Fibroblast of lung (primary cell): Measurements from ENCODE around the gene ZFP57. TPM values are rescaled to one million over a fixed set of nuclear protein-coding genes. Genes with fewer than 3 reads are reported as not detected.

Experiments
- DNase-seq, 2 donors: peaks; one replicate each; pipeline versions ENCODE4 v3.0.0 to v3.0.0-alpha.2; 2010; ENCODE audit warnings: low read depth in 2 of 2
- H2AFZ ChIP-seq: 2 replicates; pipeline ENCODE4 v1.5.1; 2012; ENCODE audit warnings: low read length, control low read depth, inconsistent platforms
- H3K27ac ChIP-seq: 2 replicates; pipeline ENCODE4 v1.5.1; 2011; ENCODE audit warnings: low read length, control low read depth; ENCODE audit not compliant: insufficient read depth
- H3K27me3 ChIP-seq: 2 replicates; pipeline ENCODE4 v1.5.1; 2011; ENCODE audit warnings: mild to moderate bottlenecking, low read length; ENCODE audit not compliant: control insufficient read depth, insufficient read depth
- H3K36me3 ChIP-seq: 2 replicates; pipeline ENCODE4 v1.5.1; 2011; ENCODE audit warnings: low read length; ENCODE audit not compliant: control insufficient read depth, insufficient read depth
- H3K4me1 ChIP-seq: 2 replicates; pipeline ENCODE4 v1.5.1; 2011; ENCODE audit warnings: low read length; ENCODE audit not compliant: control insufficient read depth, insufficient read depth; ENCODE audit errors: extremely low read depth
- H3K4me2 ChIP-seq: 2 replicates; pipeline ENCODE4 v1.5.1; 2011; ENCODE audit warnings: low read length, control low read depth; ENCODE audit not compliant: insufficient read depth; ENCODE audit errors: extremely low read depth
- H3K4me3 ChIP-seq, 4 experiments: fragments of 200-600 bp in 1 of 4; sonication (generic) in 1 of 4; replicated peaks in 1 of 4; 2 replicates each; pipeline ENCODE4 v1.5.1; 2011 to 2016; ENCODE audit warnings: low read length in 4 of 4, low read depth in 3 of 4, mild to moderate bottlenecking in 3 of 4, control low read depth in 2 of 4, inconsistent platforms in 1 of 4, mixed read lengths in 1 of 4; ENCODE audit not compliant: insufficient read depth in 1 of 4; ENCODE audit errors: control extremely low read depth in 1 of 4
- H3K79me2 ChIP-seq: 2 replicates; pipeline ENCODE4 v1.5.1; 2012; ENCODE audit warnings: mild to moderate bottlenecking, low read length, inconsistent platforms; ENCODE audit not compliant: control insufficient read depth, insufficient read depth
- H3K9ac ChIP-seq: 2 replicates; pipeline ENCODE4 v1.5.1; 2011; ENCODE audit warnings: mild to moderate bottlenecking, low read length, control low read depth; ENCODE audit not compliant: insufficient read depth
- H3K9me3 ChIP-seq: 2 replicates; pipeline ENCODE4 v1.5.1; 2012; ENCODE audit warnings: low read depth, low read length; ENCODE audit not compliant: control insufficient read depth, insufficient read depth
- H4K20me1 ChIP-seq: 2 replicates; pipeline ENCODE4 v1.5.1; 2011; ENCODE audit warnings: low read length; ENCODE audit not compliant: control insufficient read depth, insufficient read depth; ENCODE audit errors: extremely low read depth
- CTCF ChIP-seq, 2 donors: IDR thresholded peaks in 1 of 2; conservative IDR thresholded peaks in 1 of 2; 1 replicate in 1 of 2; 2 replicates in 1 of 2; pipeline ENCODE4 v1.5.1; 2011 to 2012; ENCODE audit warnings: low read length in 2 of 2, control low read depth in 1 of 2, inconsistent platforms in 1 of 2, low read depth in 1 of 2, mild to moderate bottlenecking in 1 of 2
- EZH2 ChIP-seq: IDR thresholded peaks from 2 replicates; pipeline ENCODE4 v1.5.1; 2012; ENCODE audit warnings: low read length, control low read depth, mild to moderate bottlenecking; ENCODE audit errors: missing control alignments
- polyA plus RNA-seq, 2 donors: library from polyadenylated mRNA; depleted of rRNA in 1 of 2; stranded (reverse) in 1 of 2; unstranded in 1 of 2; fragments of >200 nt; gene quantifications; 2 replicates each; pipeline ENCODE4 v1.2.1, GENCODE V29; 2011 to 2012; ENCODE audit warnings: missing spikeins in 1 of 2
- total RNA-seq: library from RNA; depleted of rRNA; stranded (reverse); fragments of >200 nt; gene quantifications from 2 replicates; pipeline ENCODE4 v1.2.1, GENCODE V29; 2014

Gene ZFP57
- total and polyA plus RNA-seq, 2 donors (not counting 1 experiment from before 2014, with no cell fraction given) = not detected

- Histone ChIP-seq H3K27me3 (peaks cover 10% of the 10 kb centered on the region), H3K4me3 (no peak overlapping the region), H3K9ac (no peak overlapping the region), H3K79me2 (no peaks in the 10 kb centered on the region), H3K4me2 (no peak overlapping the region), H3K36me3 (no peaks in the 10 kb centered on the region), H2AFZ (no peak overlapping the region), H3K4me1 (no peaks in the 10 kb centered on the region), H3K27ac (no peak overlapping the region), H3K9me3 (no peaks in the 10 kb centered on the region), H4K20me1 (no peaks in the 10 kb centered on the region)
- TF ChIP-seq EZH2 (no peak), CTCF (conservative IDR thresholded peaks at IDR 0.05 in 1 of 2, IDR thresholded peaks at IDR 0.05 in 1 of 2; ENCODE audit: low read depth in 1 of 2, low read length in 2 of 2) (no peak)
- DNase-seq = no peak
Observed at GRCh38 chr6:29710281-29710941, 29.5 kb upstream of the ZFP57 start.

DNA sequence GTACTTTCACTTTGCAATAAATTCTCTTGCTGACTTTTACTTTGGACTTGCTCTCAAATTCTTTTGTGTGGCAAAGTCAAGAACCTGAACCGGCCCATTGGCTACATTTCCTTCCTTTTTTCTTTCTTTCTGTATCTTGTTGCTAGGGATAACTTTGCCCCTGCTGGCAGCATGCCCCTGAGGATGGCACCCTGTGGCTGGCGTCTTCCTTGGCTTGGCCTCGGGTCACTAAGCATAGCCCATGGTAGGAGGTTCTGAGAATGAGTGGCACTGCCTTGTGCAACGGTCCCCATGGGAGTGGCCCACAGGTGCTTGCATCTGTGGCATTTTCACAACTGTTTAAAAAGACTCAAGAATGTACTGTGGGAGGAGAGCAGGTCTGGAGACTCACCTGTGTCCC, 28.2 kb upstream of the ZFP57 start:
- Histone ChIP-seq H3K4me1 (no peaks in the 10 kb centered on the region), H3K27ac (no peak overlapping the region), H3K4me3 (no peak overlapping the region), H3K4me2 (no peak overlapping the region), H3K36me3 (no peaks in the 10 kb centered on the region), H3K79me2 (no peaks in the 10 kb centered on the region), H3K9me3 (no peaks in the 10 kb centered on the region), H3K27me3 (peaks cover 9% of the 10 kb centered on the region), H2AFZ (no peak overlapping the region), H4K20me1 (no peaks in the 10 kb centered on the region), H3K9ac (no peak overlapping the region)
- no peak for TF ChIP-seq EZH2
- no peak for TF ChIP-seq CTCF (conservative IDR thresholded peaks at IDR 0.05 in 1 of 2, IDR thresholded peaks at IDR 0.05 in 1 of 2; ENCODE audit: low read depth in 1 of 2, low read length in 2 of 2)
- no peak for DNase-seq

DNA sequence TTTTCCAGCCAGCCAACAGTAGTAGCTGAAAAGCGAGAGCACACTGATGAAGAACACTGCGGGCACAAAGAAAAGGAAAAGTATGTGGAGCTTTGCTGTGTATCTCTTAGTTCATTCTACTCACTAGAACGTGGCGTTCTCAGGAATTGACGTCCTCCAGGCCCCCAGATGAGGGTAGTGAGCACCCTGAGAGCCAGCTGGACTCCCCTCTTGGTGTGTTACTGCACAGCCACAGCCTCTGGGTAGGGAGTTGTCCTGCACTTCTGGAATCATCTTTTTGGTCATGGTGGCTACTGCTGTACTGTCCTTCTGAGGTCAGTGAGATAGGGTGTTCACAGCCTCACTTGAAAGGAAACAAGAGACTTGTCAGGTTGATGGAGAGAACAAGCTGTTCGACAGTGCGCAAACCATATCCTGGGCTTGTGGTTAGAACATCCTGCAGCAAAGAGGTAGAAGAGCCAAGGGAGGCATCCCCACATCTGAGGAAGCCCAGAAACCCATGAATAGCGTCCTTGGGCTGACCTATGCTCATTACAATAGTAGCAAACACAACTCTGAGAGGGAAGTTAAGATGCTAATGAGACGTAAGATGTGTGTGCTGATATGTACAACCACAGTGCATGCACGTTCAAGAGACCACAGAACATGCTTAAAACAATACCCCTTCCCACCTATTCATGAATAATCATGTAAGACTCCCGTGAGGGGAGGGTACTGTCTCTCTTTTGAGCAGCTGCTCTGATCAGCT, 27.7 kb upstream of the ZFP57 start:
- TF ChIP-seq CTCF (conservative IDR thresholded peaks at IDR 0.05 in 1 of 2, IDR thresholded peaks at IDR 0.05 in 1 of 2; ENCODE audit: low read depth in 1 of 2, low read length in 2 of 2) = no peak
- no peak for TF ChIP-seq EZH2
- no peak overlapping the region for H3K4me3 ChIP-seq
- no peak overlapping the region for H3K4me2 ChIP-seq

More for the DNA sequence above, 27.7 kb upstream of the ZFP57 start:
- H3K27ac ChIP-seq = no peak overlapping the region
- no peak overlapping the region for H2AFZ ChIP-seq
- H4K20me1 ChIP-seq = no peaks in the 10 kb centered on the region
- H3K4me1 ChIP-seq = no peaks in the 10 kb centered on the region
- H3K9ac ChIP-seq = no peak overlapping the region
- H3K36me3 ChIP-seq = no peaks in the 10 kb centered on the region
- peaks cover 9% of the 10 kb centered on the region for H3K27me3 ChIP-seq
- no peaks in the 10 kb centered on the region for H3K9me3 ChIP-seq
- DNase-seq = no peak
- no peaks in the 10 kb centered on the region for H3K79me2 ChIP-seq
